HepG2 (cell line): ENCODE results near the gene TXNRD1. TPM values are rescaled to one million over a fixed set of nuclear protein-coding genes. Genes with fewer than 3 reads are reported as not detected.

Source experiments
- ATAC-seq: fragments of 200-7000 bp; cut with Tn5 transposase; 3 replicates; pipeline ENCODE4 v1.9.1; 2020; ENCODE audit warnings: mild to moderate bottlenecking, moderate library complexity
- BruUV-seq: library from RNA; stranded (reverse); fragments of 400-500 nt; replicated peaks from 2 replicates; lab custom pipeline; 2021; lab: Mats Ljungman, UMichigan
- CTCF ChIA-PET: fragments of 300-600 bp; formaldehyde crosslinking; extraction: SDS; loops from one replicate; lab custom pipeline; 2021; ENCODE audit warnings: low total read pairs, inconsistent platforms, low intra/inter-chr PET ratio; lab: Yijun Ruan, JAX
- POLR2A ChIA-PET: fragments of 350-600 bp; sonication (Branson Sonifier 250); formaldehyde crosslinking; loops from one replicate; lab custom pipeline; 2020; ENCODE audit warnings: antibody characterized with exemption, inconsistent platforms; lab: Yijun Ruan, JAX
- DNase-seq: peaks from one replicate; pipeline ENCODE4 v3.0.0-alpha.2; 2015; ENCODE audit warnings: low spot score
- FAIRE-seq: peaks from 3 replicates; lab custom pipeline; 2011; peaks lifted over from hg19 to GRCh38; lab: Jason Lieb, UNC
- H2AFZ ChIP-seq: one replicate; pipeline ENCODE4 v1.6.1; 2011; ENCODE audit warnings: low read length, inconsistent platforms
- H3K27ac ChIP-seq: fragments of 300-600 bp; 3 replicates; pipeline ENCODE4 v1.8.0; 2011; ENCODE audit warnings: mixed run types, mild to moderate bottlenecking, mixed read lengths, low read length, inconsistent platforms; ENCODE audit not compliant: insufficient read depth; ENCODE audit errors: extremely low read length
- H3K27me3 ChIP-seq, 2 experiments: fragments of 200-600 bp in 1 of 2; 2 replicates in 1 of 2; 3 replicates in 1 of 2; pipeline versions ENCODE4 v1.6.0 to v1.8.0; 2011; ENCODE audit warnings: low read length in 2 of 2, mild to moderate bottlenecking in 2 of 2, moderate library complexity in 2 of 2, inconsistent platforms in 1 of 2; ENCODE audit not compliant: insufficient read depth in 2 of 2, control insufficient read depth in 1 of 2
- H3K36me3 ChIP-seq, 2 experiments: fragments of 200-600 bp in 1 of 2; replicated peaks in 1 of 2; 2 replicates in 1 of 2; 3 replicates in 1 of 2; pipeline versions ENCODE4 v1.5.1 to v1.8.0; 2011; ENCODE audit warnings: low read length in 2 of 2, inconsistent platforms in 1 of 2; ENCODE audit not compliant: insufficient read depth in 2 of 2, control insufficient read depth in 1 of 2
- H3K4me1 ChIP-seq: 2 replicates; pipeline ENCODE4 v1.5.1; 2012; ENCODE audit warnings: low read length, inconsistent platforms; ENCODE audit not compliant: insufficient read depth
- H3K4me2 ChIP-seq: 2 replicates; pipeline ENCODE4 v1.6.0; 2011; ENCODE audit warnings: low read depth, low read length, inconsistent platforms
- H3K4me3 ChIP-seq, 3 experiments: fragments of 200-600 bp in 1 of 3; sonication (generic), shearing (Covaris generic) in 1 of 3; replicated peaks in 1 of 3; 2 replicates each; pipeline ENCODE4 v1.5.1; 2011 to 2016; ENCODE audit warnings: low read length in 3 of 3, inconsistent platforms in 2 of 3, low read depth in 2 of 3, mild to moderate bottlenecking in 2 of 3, control low read depth in 1 of 3, mixed read lengths in 1 of 3; ENCODE audit not compliant: insufficient read depth in 1 of 3
- H3K79me2 ChIP-seq: one replicate; pipeline ENCODE4 v1.6.1; 2011; ENCODE audit warnings: low read length, inconsistent platforms; ENCODE audit not compliant: insufficient read depth
- H3K9ac ChIP-seq: 2 replicates; pipeline ENCODE4 v1.6.0; 2011; ENCODE audit warnings: mild to moderate bottlenecking, low read depth, low read length, inconsistent platforms; ENCODE audit not compliant: insufficient read depth
- H3K9me3 ChIP-seq: 2 replicates; pipeline ENCODE4 v1.5.1; 2012; ENCODE audit warnings: mild to moderate bottlenecking, low read length
- H4K20me1 ChIP-seq: 2 replicates; pipeline ENCODE4 v1.6.0; 2011; ENCODE audit warnings: inconsistent platforms, mild to moderate bottlenecking, low read length, moderate library complexity; ENCODE audit not compliant: insufficient read depth
- EHMT2 ChIP-seq: fragments of 200-600 bp; sonication (generic); IDR thresholded peaks from 2 replicates; pipeline ENCODE4 v1.7.0; 2017; ENCODE audit warnings: antibody characterized with exemption, low read depth, low read length, borderline replicate concordance
- FOSL2 ChIP-seq: sonication (generic); formaldehyde crosslinking; IDR thresholded peaks from 2 replicates; pipeline ENCODE4 v1.4.0; 2020; ENCODE audit warnings: missing genetic modification reagents
- KAT8 ChIP-seq: IDR thresholded peaks from 2 replicates; pipeline ENCODE4 v1.6.1; 2016; ENCODE audit warnings: missing genetic modification reagents, missing compliant biosample characterization
- SETDB1 ChIP-seq: sonication (generic); formaldehyde crosslinking; IDR thresholded peaks from 2 replicates; pipeline ENCODE4 v1.5.1; 2020; ENCODE audit warnings: missing genetic modification reagents, mild to moderate bottlenecking, borderline replicate concordance
- SRSF9 ChIP-seq: fragments of 200-400 bp; formaldehyde crosslinking; IDR thresholded peaks from 2 replicates; pipeline ENCODE4 v1.6.1; 2018; ENCODE audit warnings: borderline replicate concordance, mild to moderate bottlenecking, low read depth, low read length; ENCODE audit not compliant: insufficient read depth, poor library complexity, severe bottlenecking
- ZFP36L2 ChIP-seq: sonication (generic); formaldehyde crosslinking; IDR thresholded peaks from 2 replicates; pipeline ENCODE4 v1.4.0; 2020; ENCODE audit warnings: missing genetic modification reagents
- ZNF256 ChIP-seq: sonication (generic); formaldehyde crosslinking; conservative IDR thresholded peaks from 2 replicates; pipeline ENCODE4 v1.4.0; 2020; ENCODE audit warnings: missing genetic modification reagents
- ZNF431 ChIP-seq: sonication (generic); formaldehyde crosslinking; IDR thresholded peaks from 2 replicates; pipeline ENCODE4 v1.9.0; 2022; ENCODE audit warnings: missing genetic modification reagents, low read depth, mild to moderate bottlenecking, borderline replicate concordance
- ZNF562 ChIP-seq: sonication (generic); formaldehyde crosslinking; IDR thresholded peaks from 2 replicates; pipeline ENCODE4 v1.8.0; 2022; ENCODE audit warnings: missing genetic modification reagents, borderline replicate concordance
- ZNF615 ChIP-seq: sonication (generic); formaldehyde crosslinking; IDR thresholded peaks from 2 replicates; pipeline ENCODE4 v1.5.0; 2020; ENCODE audit warnings: mild to moderate bottlenecking, missing genetic modification reagents, borderline replicate concordance
- ZNF792 ChIP-seq: IDR thresholded peaks from 2 replicates; pipeline ENCODE4 v1.6.1; 2016
- WGBS: methylation state at CpG from one replicate; pipeline ENCODE4 v1.1.6; 2017; ENCODE audit warnings: low lambda C conversion rate; 5-methylcytosine and 5-hydroxymethylcytosine counted together
- in situ Hi-C: cut with HindIII; loops from 2 replicates; pipeline ENCODE4 v1.10.0; 2017; ENCODE audit warnings: low pct_unique_long_range_greater_than_20kb; ENCODE audit not compliant: extremely low pct_ligation_motif_present
- intact Hi-C: fragments of 100-400 bp; cut with micrococcal nuclease; formaldehyde crosslinking; loops from one replicate; pipeline ENCODE4 v1.10.0; 2022; ENCODE audit not compliant: unreplicated experiment
- polyA plus RNA-seq, 8 experiments: library from polyadenylated mRNA; depleted of rRNA in 3 of 8; stranded (reverse) in 7 of 8; unstranded in 1 of 8; fragments of >200 nt; fragmentation: Illumina TruSeq in 4 of 8; extraction: Trizol in 4 of 8; gene quantifications; 2 replicates each; pipeline versions ENCODE4 v1.2.1 to v1.2.3, GENCODE V29; 2011 to 2016; ENCODE audit warnings: low read depth in 4 of 8, missing spikeins in 1 of 8, mixed read lengths in 1 of 8; ENCODE audit not compliant: insufficient read depth in 1 of 8
- total RNA-seq, 5 experiments: library from RNA; depleted of rRNA; stranded (reverse); fragments of >200 nt; fragmentation: Illumina TruSeq; extraction: Trizol; gene quantifications; 2 replicates each; pipeline ENCODE4 v1.2.3, GENCODE V29; 2016; ENCODE audit warnings: low read depth in 1 of 5
- TF ChIP-seq, protein P1 (sequence below): sonication (generic); formaldehyde crosslinking; IDR thresholded peaks from 2 replicates; pipeline ENCODE4 v1.5.0; 2020; ENCODE audit warnings: missing genetic modification reagents
- TF ChIP-seq, protein P2 (sequence below): sonication (generic); formaldehyde crosslinking; IDR thresholded peaks from 2 replicates; pipeline ENCODE4 v1.9.0; 2022; ENCODE audit warnings: missing genetic modification reagents, mild to moderate bottlenecking, borderline replicate concordance
- TF ChIP-seq, protein P3 (sequence below): sonication (generic); IDR thresholded peaks from 2 replicates; pipeline ENCODE4 v1.6.1; 2016; ENCODE audit warnings: low read depth, borderline replicate concordance

Gene TXNRD1
- total and polyA plus RNA-seq, 2 of the 13 experiments (the other 11 are each of a cell fraction or from before 2014, with no cell fraction given) = 54.0 to 190 TPM

DNA sequence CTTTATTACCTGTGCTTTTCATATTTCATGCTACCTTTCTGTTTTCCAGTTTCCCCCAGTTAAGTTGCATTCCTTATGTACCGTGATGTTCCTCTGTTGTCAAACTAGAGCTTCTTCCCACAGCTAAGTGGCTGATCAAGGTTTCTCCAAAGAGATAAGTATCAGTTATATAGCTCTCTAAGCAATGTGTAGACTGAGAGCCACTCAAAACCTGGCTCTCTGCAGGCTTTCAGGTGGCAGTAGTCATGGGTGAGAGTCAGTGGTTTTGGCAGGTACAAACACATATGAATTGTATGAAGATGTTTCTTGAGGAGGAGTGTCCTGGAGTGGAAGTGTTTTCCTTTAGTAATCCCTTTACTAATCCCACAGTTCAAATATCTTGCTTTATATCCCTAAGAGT lies 28.4 kb downstream of the TXNRD1 start (continued):
- TF ChIP-seq ZNF431 (CRISPR knock-in tag) (no peak), ZNF792 (CRISPR knock-in tag) (no peak)

- POLR2A ChIA-PET = no interaction called here
- intact Hi-C loops (no loop called here), in situ Hi-C loops (no loop called here)
Observed at GRCh38 chr12:104247698-104248097, 32.1 kb downstream of the TXNRD1 start.

GRCh38 chr12:104248444-104248843 lies 32.9 kb downstream of the TXNRD1 start:
- H3K4me3 ChIP-seq = no peak overlapping the region
- no peak overlapping the region for H3K9ac ChIP-seq
- no peak overlapping the region for H3K4me2 ChIP-seq
- no peak overlapping the region for H2AFZ ChIP-seq
- intact Hi-C loops (no loop called here), in situ Hi-C loops (no loop called here)
- no peaks in the 10 kb centered on the region for H3K79me2 ChIP-seq
- no peaks in the 10 kb centered on the region for H3K4me1 ChIP-seq
- no peak for FAIRE-seq
- no peaks in the 10 kb centered on the region for H3K36me3 ChIP-seq
- no peaks in the 10 kb centered on the region for H4K20me1 ChIP-seq
- CTCF ChIA-PET = no interaction called here
- TF ChIP-seq, protein P1, sequence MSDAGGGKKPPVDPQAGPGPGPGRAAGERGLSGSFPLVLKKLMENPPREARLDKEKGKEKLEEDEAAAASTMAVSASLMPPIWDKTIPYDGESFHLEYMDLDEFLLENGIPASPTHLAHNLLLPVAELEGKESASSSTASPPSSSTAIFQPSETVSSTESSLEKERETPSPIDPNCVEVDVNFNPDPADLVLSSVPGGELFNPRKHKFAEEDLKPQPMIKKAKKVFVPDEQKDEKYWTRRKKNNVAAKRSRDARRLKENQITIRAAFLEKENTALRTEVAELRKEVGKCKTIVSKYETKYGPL (CRISPR knock-in tag) = no peak
- TF ChIP-seq EHMT2 = no peak
- no peak for TF ChIP-seq SETDB1 (CRISPR knock-in tag)
- no peak for TF ChIP-seq FOSL2 (CRISPR knock-in tag)
- no peak for TF ChIP-seq ZNF256
- TF ChIP-seq, protein P2, sequence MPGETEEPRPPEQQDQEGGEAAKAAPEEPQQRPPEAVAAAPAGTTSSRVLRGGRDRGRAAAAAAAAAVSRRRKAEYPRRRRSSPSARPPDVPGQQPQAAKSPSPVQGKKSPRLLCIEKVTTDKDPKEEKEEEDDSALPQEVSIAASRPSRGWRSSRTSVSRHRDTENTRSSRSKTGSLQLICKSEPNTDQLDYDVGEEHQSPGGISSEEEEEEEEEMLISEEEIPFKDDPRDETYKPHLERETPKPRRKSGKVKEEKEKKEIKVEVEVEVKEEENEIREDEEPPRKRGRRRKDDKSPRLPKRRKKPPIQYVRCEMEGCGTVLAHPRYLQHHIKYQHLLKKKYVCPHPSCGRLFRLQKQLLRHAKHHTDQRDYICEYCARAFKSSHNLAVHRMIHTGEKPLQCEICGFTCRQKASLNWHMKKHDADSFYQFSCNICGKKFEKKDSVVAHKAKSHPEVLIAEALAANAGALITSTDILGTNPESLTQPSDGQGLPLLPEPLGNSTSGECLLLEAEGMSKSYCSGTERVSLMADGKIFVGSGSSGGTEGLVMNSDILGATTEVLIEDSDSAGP (CRISPR knock-in tag) = no peak
- no peak for TF ChIP-seq ZNF615 (CRISPR knock-in tag)
- TF ChIP-seq KAT8 = no peak
- POLR2A ChIA-PET = no interaction called here
- ATAC-seq = no peak
- no peaks in the 10 kb centered on the region for H3K9me3 ChIP-seq
- 67% methylated on average over 8 of the region's 8 CpGs for WGBS
- DNase-seq = no peak
- no peak overlapping the region for H3K27ac ChIP-seq
- no peaks in the 10 kb centered on the region for H3K27me3 ChIP-seq
- no TSS peak for BruUV-seq

More at GRCh38 chr12:104247698-104248097, 32.1 kb downstream of the TXNRD1 start:
- no peak for TF ChIP-seq ZNF562 (CRISPR knock-in tag)
- no peak for TF ChIP-seq ZFP36L2 (CRISPR knock-in tag)
- TF ChIP-seq SRSF9 = no peak
- TF ChIP-seq, protein P3, sequence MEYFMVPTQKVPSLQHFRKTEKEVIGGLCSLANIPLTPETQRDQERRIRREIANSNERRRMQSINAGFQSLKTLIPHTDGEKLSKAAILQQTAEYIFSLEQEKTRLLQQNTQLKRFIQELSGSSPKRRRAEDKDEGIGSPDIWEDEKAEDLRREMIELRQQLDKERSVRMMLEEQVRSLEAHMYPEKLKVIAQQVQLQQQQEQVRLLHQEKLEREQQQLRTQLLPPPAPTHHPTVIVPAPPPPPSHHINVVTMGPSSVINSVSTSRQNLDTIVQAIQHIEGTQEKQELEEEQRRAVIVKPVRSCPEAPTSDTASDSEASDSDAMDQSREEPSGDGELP = no peak
- Histone ChIP-seq H3K79me2 (no peaks in the 10 kb centered on the region), H3K36me3 (no peaks in the 10 kb centered on the region), H3K9me3 (no peaks in the 10 kb centered on the region), H3K4me3 (no peak overlapping the region), H2AFZ (no peak overlapping the region), H3K9ac (no peak overlapping the region), H3K27me3 (no peaks in the 10 kb centered on the region), H3K4me2 (no peak overlapping the region), H3K4me1 (no peaks in the 10 kb centered on the region), H4K20me1 (no peaks in the 10 kb centered on the region), H3K27ac (no peak overlapping the region)
- CTCF ChIA-PET = no interaction called here
- DNase-seq (no peak), FAIRE-seq (no peak), ATAC-seq (no peak)
- 41% methylated on average over 5 of the region's 5 CpGs for WGBS
- BruUV-seq = no TSS peak
